Measurements from ENCODE around the gene KCNH6.

DNA sequence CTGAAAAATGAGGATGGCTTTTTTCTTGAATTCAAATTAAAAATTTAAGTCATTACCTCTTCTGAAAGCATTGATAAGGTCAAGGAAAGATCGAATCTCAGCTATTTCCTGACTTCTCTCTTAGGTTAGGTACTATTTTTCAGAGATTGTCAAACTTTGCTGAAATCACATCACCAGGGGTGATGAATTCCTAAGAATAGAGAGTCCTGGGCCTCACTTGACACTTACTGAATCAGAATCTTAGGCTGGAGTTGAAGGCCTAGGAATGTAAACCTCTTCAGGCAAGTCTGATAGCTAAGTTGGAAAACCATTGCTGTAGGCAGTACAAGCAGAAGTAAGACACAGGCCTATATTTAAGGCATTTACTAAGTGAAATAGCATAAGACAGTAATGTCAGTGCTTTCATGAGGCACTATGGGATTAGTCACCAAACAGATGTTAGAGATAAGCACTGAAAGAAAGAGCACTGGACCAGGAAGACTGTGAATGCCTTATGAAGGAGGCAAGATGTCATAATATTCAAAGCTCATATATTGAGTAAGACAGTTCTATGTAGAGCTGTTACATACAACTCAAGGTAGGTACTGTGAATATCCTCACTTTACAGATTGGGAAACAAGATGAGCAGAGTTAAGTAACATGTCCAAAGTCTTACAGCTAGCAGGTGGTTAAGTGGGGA, 48.6 kb downstream of the KCNH6 start:
- TF ChIP-seq, protein P1, sequence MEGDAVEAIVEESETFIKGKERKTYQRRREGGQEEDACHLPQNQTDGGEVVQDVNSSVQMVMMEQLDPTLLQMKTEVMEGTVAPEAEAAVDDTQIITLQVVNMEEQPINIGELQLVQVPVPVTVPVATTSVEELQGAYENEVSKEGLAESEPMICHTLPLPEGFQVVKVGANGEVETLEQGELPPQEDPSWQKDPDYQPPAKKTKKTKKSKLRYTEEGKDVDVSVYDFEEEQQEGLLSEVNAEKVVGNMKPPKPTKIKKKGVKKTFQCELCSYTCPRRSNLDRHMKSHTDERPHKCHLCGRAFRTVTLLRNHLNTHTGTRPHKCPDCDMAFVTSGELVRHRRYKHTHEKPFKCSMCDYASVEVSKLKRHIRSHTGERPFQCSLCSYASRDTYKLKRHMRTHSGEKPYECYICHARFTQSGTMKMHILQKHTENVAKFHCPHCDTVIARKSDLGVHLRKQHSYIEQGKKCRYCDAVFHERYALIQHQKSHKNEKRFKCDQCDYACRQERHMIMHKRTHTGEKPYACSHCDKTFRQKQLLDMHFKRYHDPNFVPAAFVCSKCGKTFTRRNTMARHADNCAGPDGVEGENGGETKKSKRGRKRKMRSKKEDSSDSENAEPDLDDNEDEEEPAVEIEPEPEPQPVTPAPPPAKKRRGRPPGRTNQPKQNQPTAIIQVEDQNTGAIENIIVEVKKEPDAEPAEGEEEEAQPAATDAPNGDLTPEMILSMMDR (IDR thresholded peaks at IDR 0.05): no peak
- TF ChIP-seq POLR2A (IDR thresholded peaks at IDR 0.05): no peak
- no peak for TF ChIP-seq POLR2AphosphoS5 (IDR thresholded peaks at IDR 0.05)
